ENCODE results near the gene PPP1R3G. TPM values are rescaled to one million over a fixed set of nuclear protein-coding genes. Genes with fewer than 3 reads are reported as not detected.

PPP1R3G gene
- total and polyA plus RNA-seq, 2 of the 13 experiments (the other 11 are each of a cell fraction or from before 2014, with no cell fraction given): 1.2 to 1.3 TPM

GRCh38 chr6:5119090-5119951, 34.2 kb downstream of the PPP1R3G start (continued):
- no peak for TF ChIP-seq ZNF597 (CRISPR knock-in tag; IDR thresholded peaks at IDR 0.05)
- peak; percentile 62; the same call in 1 of the 2 replicates for TF ChIP-seq ZNF792 (CRISPR knock-in tag; IDR thresholded peaks at IDR 0.05)
- 0 out of 2 replicates have a peak, but pooled peaks have one; percentile 58 for TF ChIP-seq ZNF276 (CRISPR knock-in tag; IDR thresholded peaks at IDR 0.05; ENCODE audit: low read depth)
- no peak for TF ChIP-seq HNF4G (IDR thresholded peaks at IDR 0.05; ENCODE audit: borderline replicate concordance, low read depth, low read length)
- TF ChIP-seq HNF4G (CRISPR knock-in tag; IDR thresholded peaks at IDR 0.05; ENCODE audit: borderline replicate concordance, low read depth): no peak
- no peak for TF ChIP-seq PAF1 (CRISPR knock-in tag; IDR thresholded peaks at IDR 0.05)
- no peak for TF ChIP-seq RCOR2 (CRISPR knock-in tag; IDR thresholded peaks at IDR 0.05)
- no peak for TF ChIP-seq ZFX (CRISPR knock-in tag; IDR thresholded peaks at IDR 0.05; ENCODE audit: low read depth)
- no peak for TF ChIP-seq ZBTB46 (CRISPR knock-in tag; IDR thresholded peaks at IDR 0.05; ENCODE audit: borderline replicate concordance)
- no peak for TF ChIP-seq ZNF556 (CRISPR knock-in tag; IDR thresholded peaks at IDR 0.05; ENCODE audit: borderline replicate concordance)
- TF ChIP-seq THYN1 (CRISPR knock-in tag; IDR thresholded peaks at IDR 0.05; ENCODE audit: borderline replicate concordance, low read depth): no peak
- no peak for TF ChIP-seq MYC (CRISPR knock-in tag; IDR thresholded peaks at IDR 0.05; ENCODE audit: borderline replicate concordance)
- TF ChIP-seq MTA1 (CRISPR knock-in tag; IDR thresholded peaks at IDR 0.05; ENCODE audit: borderline replicate concordance): no peak
- no peak for TF ChIP-seq ZNF512 (CRISPR knock-in tag; IDR thresholded peaks at IDR 0.05)
- TF ChIP-seq CC2D1A (CRISPR knock-in tag; IDR thresholded peaks at IDR 0.05): no peak
- no peak for TF ChIP-seq ATF7 (IDR thresholded peaks at IDR 0.05)
- 0 out of 2 replicates have a peak, but pooled peaks have one; percentile 34 for TF ChIP-seq ATF7 (CRISPR knock-in tag; IDR thresholded peaks at IDR 0.05)
- 0 out of 2 replicates have a peak, but pooled peaks have one; percentile 36 for TF ChIP-seq ZNF724P (CRISPR knock-in tag; IDR thresholded peaks at IDR 0.05; ENCODE audit: borderline replicate concordance)
- no peak; the same call in 1 of the 2 replicates for TF ChIP-seq ZNF782 (CRISPR knock-in tag; IDR thresholded peaks at IDR 0.05; ENCODE audit: borderline replicate concordance)
- no peak for TF ChIP-seq ZNF749 (CRISPR knock-in tag; IDR thresholded peaks at IDR 0.05; ENCODE audit: borderline replicate concordance)
- no peak for TF ChIP-seq CENPX (CRISPR knock-in tag; IDR thresholded peaks at IDR 0.05)
- TF ChIP-seq SAP130 (CRISPR knock-in tag; IDR thresholded peaks at IDR 0.05; ENCODE audit: low read depth): peak; percentile 62; the same call in 1 of the 2 replicates
- TF ChIP-seq NFE2 (CRISPR knock-in tag; IDR thresholded peaks at IDR 0.05): no peak
- no peak for TF ChIP-seq YEATS4 (CRISPR knock-in tag; IDR thresholded peaks at IDR 0.05; ENCODE audit: borderline replicate concordance)
